HG03565 (cell line): ENCODE results near the gene RASGEF1C.

Source experiments
- ATAC-seq: cut with Tn5 transposase; IDR thresholded peaks from one replicate; pipeline ENCODE4 v1.9.1; 2021; ENCODE audit warnings: mild to moderate bottlenecking, moderate library complexity; ENCODE audit not compliant: unreplicated experiment

Gene RASGEF1C

DNA sequence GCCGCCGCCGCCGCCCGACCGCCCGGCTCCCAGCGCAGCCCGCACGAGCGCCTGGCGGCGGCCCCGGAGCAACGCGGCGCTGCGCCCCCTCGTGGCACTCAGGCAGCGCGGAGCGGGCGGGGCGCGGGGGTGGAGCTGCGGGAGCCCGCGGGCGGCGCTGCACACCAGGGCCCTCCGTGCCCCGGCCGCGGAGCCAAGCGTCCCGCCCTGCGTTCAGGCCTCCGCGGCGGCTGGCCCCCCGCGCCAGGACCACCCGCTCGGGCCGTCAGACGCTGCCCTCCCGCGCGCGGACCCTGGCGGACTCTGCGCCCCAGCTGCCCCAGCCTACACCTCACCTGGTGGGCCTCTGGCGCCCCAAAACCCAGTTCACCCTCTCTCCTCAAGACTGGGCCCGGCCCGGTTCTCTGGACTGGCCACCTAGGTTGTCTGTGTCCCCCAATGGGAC, at the start of gene RASGEF1C:
RASGEF1C (minus strand) TSS at position 75 of the 445 bp plus-strand sequence. CDS start 71,159 bp downstream, outside the sequence.
- peak; percentile 59 for ATAC-seq

DNA sequence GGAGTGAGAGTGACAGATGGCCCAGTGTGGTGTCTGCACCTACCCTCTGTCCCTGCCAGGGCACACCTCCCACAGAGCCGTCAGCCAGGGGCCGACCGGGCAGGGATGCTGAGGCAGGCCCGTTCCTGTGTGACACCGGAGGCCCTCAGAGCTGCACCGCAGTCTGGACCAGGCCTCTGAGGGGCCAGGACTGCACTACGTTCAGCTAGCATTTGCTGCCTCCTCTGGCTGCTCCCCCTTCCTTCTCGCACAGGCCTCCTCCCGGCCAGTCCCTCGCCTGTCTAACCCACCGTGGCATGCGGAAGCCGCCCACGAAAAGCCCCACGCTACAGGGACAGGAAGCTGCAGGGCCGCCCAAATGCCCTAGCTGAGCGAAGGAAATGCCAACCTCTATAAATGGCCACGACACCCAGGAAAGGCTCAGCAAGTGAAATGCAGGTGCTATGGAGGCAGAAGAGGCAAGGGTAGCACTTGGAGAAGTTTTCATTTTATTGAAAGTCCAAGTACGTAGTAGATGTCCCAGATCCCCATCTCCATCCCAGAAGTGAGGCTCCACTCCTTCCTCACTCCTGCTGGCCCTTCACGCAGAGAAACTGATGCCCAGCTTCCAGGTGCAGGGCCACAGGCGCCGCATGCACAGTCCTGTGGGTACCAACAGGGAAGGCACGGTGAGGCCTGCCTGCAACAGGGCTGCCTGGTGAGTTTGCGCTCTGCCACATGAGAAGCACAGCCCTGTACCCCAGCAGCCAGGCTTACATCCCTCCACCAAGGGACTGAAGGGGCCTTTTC, 44.2 kb upstream of the RASGEF1C start:
- ATAC-seq, result no peak

DNA sequence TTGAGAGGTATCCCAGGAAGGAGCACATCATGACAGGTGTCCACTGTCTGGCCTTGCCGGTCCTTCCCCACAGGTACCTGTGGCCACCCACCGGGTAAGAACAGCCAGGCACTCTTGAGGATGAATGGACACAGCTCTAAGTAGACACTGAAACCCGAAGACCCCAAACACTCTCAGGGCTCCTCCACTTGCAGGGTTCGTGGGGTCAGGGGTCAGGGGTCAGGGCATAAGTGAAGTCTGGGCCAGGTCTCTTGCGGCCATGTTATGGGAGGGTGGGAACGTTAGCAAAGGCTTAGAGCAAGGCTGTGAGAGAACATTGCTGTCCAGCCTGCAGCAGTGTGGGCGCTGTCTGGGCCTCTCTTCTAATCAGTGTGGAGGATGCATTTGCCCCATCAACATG, 42.9 kb upstream of the RASGEF1C start:
- no peak for ATAC-seq

- no peak for ATAC-seq
Observed at GRCh38 chr5:180251141-180251540, 42.1 kb upstream of the RASGEF1C start.

GRCh38 chr5:180250329-180250728, 41.3 kb upstream of the RASGEF1C start:
- ATAC-seq, result no peak

- no peak for ATAC-seq
Observed at GRCh38 chr5:180241600-180241999, 32.6 kb upstream of the RASGEF1C start.

- ATAC-seq, result no peak
Observed at GRCh38 chr5:180238631-180239030, 29.6 kb upstream of the RASGEF1C start.

GRCh38 chr5:180235846-180236245, 26.8 kb upstream of the RASGEF1C start:
- ATAC-seq, result no peak

GRCh38 chr5:180235077-180235476, 26.1 kb upstream of the RASGEF1C start:
- no peak for ATAC-seq

- ATAC-seq, result no peak
Observed at GRCh38 chr5:180234271-180234670, 25.3 kb upstream of the RASGEF1C start.

- ATAC-seq, result no peak
Observed at GRCh38 chr5:180233729-180234128, 24.7 kb upstream of the RASGEF1C start.

GRCh38 chr5:180230017-180230416, 21.0 kb upstream of the RASGEF1C start:
- no peak for ATAC-seq

DNA sequence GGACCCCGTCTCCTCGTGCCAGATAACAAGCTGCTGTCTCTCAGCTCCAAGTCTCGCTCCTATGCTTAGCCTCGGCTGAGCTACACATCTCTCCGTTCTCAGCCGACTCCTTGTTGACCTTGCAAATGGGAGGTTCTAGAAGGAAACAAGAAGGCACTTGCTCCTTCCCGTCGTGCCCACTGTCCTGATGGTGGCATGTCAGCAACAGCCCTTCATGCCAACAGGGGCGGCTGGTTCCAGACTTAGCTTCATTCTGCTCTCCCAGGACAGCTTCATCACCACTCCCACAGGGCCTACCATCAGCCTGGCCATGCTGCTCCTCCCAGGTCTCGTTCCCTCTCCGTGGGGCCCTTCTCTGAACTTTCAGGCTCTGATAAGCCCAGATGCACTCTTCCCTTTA, 13.0 kb upstream of the RASGEF1C start:
- ATAC-seq, result no peak

GRCh38 chr5:180217797-180218196, 8.8 kb upstream of the RASGEF1C start:
- no peak for ATAC-seq

GRCh38 chr5:180216646-180217171, 7.7 kb upstream of the RASGEF1C start:
- no peak for ATAC-seq

GRCh38 chr5:180215783-180216630, 7.0 kb upstream of the RASGEF1C start:
- no peak for ATAC-seq

- no peak for ATAC-seq
Observed at GRCh38 chr5:180214870-180215770, 6.1 kb upstream of the RASGEF1C start.

- no peak for ATAC-seq
Observed at GRCh38 chr5:180213657-180214207, 4.7 kb upstream of the RASGEF1C start.

DNA sequence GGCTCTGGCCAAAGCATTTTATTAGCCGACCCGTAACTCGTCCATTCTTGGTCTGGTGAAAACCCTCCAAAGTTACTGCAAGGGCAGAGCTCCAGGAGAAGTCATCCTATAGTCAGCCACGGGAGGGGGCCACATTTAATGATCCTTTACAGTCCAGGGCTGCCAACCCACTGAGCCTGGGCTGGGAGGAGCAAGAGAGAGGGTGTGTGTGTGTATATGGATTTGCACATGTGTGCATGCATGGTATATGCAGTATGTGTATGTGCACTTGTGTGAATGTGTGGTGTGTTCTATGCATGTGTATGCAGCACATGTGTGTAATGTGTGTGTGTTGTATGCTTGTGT, 4.2 kb upstream of the RASGEF1C start:
- no peak for ATAC-seq
